HG02571 (cell line): ENCODE data around the gene GPRASP1.

ENCODE experiments used
- ATAC-seq: cut with Tn5 transposase; IDR thresholded peaks from one replicate; pipeline ENCODE4 v1.9.1; 2021; ENCODE audit warnings: mild to moderate bottlenecking, moderate library complexity; ENCODE audit not compliant: unreplicated experiment

Gene GPRASP1

GRCh38 chrX:102696306-102696705 is 45.0 kb downstream of the GPRASP1 start:
- no peak for ATAC-seq

- no peak for ATAC-seq
These were observed 46.2 kb downstream of the GPRASP1 start for GRCh38 chrX:102697494-102697893.
